ENCODE data around the gene RAMACL.

DNA sequence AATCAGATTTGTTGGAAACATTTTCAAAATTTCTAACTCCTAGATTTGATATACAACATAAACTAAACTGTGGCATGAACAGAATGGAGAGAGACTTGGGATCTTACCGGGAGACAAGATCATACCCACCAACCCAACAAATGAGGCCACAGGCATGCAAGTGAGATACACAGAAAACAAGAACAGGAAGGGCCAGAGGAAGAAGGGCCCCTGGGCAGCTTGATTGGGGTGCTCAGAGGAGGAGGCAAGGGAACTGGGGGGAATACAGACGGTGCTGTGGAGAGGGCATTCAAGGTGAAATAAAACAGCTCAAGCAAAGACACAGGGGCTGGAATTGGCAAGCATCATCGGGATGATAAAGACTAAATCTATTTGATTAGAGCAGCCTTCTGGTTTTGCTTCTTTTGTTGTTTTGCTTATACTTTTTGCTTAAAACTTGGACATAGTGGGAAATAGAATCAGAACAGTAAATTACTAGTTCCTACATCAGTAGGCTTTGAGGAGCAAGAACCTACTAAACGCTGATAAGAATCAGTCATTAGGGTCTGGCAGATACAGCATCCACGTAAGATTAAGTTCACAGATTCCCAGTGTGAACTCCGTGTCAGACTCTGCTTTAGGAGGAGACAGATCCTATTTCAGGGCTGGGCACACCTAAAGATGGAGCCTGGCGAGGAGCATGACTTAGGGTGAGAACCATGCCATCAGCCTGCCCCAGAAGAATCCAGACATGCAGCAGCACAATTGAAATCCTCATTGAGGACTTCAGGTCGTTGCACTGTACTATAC lies 3.5 kb upstream of the RAMACL start:
- TF ChIP-seq, protein P1, sequence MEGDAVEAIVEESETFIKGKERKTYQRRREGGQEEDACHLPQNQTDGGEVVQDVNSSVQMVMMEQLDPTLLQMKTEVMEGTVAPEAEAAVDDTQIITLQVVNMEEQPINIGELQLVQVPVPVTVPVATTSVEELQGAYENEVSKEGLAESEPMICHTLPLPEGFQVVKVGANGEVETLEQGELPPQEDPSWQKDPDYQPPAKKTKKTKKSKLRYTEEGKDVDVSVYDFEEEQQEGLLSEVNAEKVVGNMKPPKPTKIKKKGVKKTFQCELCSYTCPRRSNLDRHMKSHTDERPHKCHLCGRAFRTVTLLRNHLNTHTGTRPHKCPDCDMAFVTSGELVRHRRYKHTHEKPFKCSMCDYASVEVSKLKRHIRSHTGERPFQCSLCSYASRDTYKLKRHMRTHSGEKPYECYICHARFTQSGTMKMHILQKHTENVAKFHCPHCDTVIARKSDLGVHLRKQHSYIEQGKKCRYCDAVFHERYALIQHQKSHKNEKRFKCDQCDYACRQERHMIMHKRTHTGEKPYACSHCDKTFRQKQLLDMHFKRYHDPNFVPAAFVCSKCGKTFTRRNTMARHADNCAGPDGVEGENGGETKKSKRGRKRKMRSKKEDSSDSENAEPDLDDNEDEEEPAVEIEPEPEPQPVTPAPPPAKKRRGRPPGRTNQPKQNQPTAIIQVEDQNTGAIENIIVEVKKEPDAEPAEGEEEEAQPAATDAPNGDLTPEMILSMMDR (IDR thresholded peaks at IDR 0.05) = no peak
- no peak for TF ChIP-seq EZH2 (IDR thresholded peaks at IDR 0.05; ENCODE audit: borderline replicate concordance, insufficient read depth, low read depth, low read length, poor library complexity, severe bottlenecking)
